ENCODE measurements around the gene ATP1A1.

GRCh38 chr1:116361648-116362047, 11.4 kb upstream of the ATP1A1 start:
- TF ChIP-seq CTCF (IDR thresholded peaks at IDR 0.05): no peak
- TF ChIP-seq EZH2 (IDR thresholded peaks at IDR 0.05; ENCODE audit: borderline replicate concordance, insufficient read depth, low read depth, low read length, poor library complexity, severe bottlenecking): no peak
